Neuronal stem cell (in vitro differentiated cells): ENCODE data around the gene ITPR2.

Source experiments
- DNase-seq: peaks from one replicate; pipeline ENCODE4 v3.0.0-alpha.2; 2013; ENCODE audit warnings: low spot score
- H2AFZ ChIP-seq: one replicate; pipeline ENCODE4 v1.6.1; 2013; ENCODE audit warnings: mild to moderate bottlenecking, low read length, inconsistent platforms
- H2AK5ac ChIP-seq: 2 replicates; pipeline ENCODE4 v1.6.1; 2013; ENCODE audit warnings: low read depth, mild to moderate bottlenecking, inconsistent platforms, low read length, moderate library complexity, mixed read lengths
- H2BK120ac ChIP-seq: 2 replicates; pipeline ENCODE4 v1.6.1; 2013; ENCODE audit warnings: low read depth, mild to moderate bottlenecking, inconsistent platforms, low read length, moderate library complexity, mixed read lengths
- H2BK12ac ChIP-seq: one replicate; pipeline ENCODE4 v1.6.1; 2013; ENCODE audit warnings: low read length, inconsistent platforms
- H2BK15ac ChIP-seq: 2 replicates; pipeline ENCODE4 v1.6.1; 2013; ENCODE audit warnings: mild to moderate bottlenecking, low read length, inconsistent platforms, mixed read lengths
- H2BK5ac ChIP-seq: one replicate; pipeline ENCODE4 v1.6.1; 2013; ENCODE audit warnings: inconsistent platforms, mild to moderate bottlenecking, low read length, moderate library complexity
- H3K14ac ChIP-seq: one replicate; pipeline ENCODE4 v1.6.1; 2013; ENCODE audit warnings: low read length, inconsistent platforms
- H3K18ac ChIP-seq: 2 replicates; pipeline ENCODE4 v1.6.1; 2013; ENCODE audit warnings: low read length, inconsistent platforms
- H3K23ac ChIP-seq: 2 replicates; pipeline ENCODE4 v1.6.1; 2013; ENCODE audit warnings: low read depth, mild to moderate bottlenecking, mixed read lengths, low read length, inconsistent platforms; ENCODE audit not compliant: poor library complexity
- H3K27ac ChIP-seq: replicated peaks from 3 replicates; pipeline ENCODE4 v1.5.1; 2013; ENCODE audit warnings: low read length, inconsistent platforms
- H3K27me3 ChIP-seq, 3 experiments: 2 replicates each; pipeline ENCODE4 v1.6.1; 2013; ENCODE audit warnings: low read length in 3 of 3, mild to moderate bottlenecking in 2 of 3, inconsistent platforms in 1 of 3, low read depth in 1 of 3, mixed read lengths in 1 of 3, moderate library complexity in 1 of 3; ENCODE audit not compliant: control insufficient read depth in 3 of 3, insufficient read depth in 3 of 3
- H3K36me3 ChIP-seq, 2 donors: replicated peaks in 1 of 2; 2 replicates each; pipeline ENCODE4 v1.6.1; 2013; ENCODE audit warnings: low read length in 2 of 2; ENCODE audit not compliant: control insufficient read depth in 2 of 2, insufficient read depth in 2 of 2
- H3K4ac ChIP-seq: 2 replicates; pipeline ENCODE4 v1.6.1; 2013; ENCODE audit warnings: inconsistent platforms, mild to moderate bottlenecking, low read length, moderate library complexity
- H3K4me1 ChIP-seq, 2 donors: 1 replicate in 1 of 2; 2 replicates in 1 of 2; pipeline ENCODE4 v1.6.1; 2013; ENCODE audit warnings: low read length in 2 of 2, low read depth in 1 of 2; ENCODE audit not compliant: control insufficient read depth in 2 of 2, insufficient read depth in 1 of 2
- H3K4me2 ChIP-seq: one replicate; pipeline ENCODE4 v1.6.1; 2013; ENCODE audit warnings: mild to moderate bottlenecking, low read length, inconsistent platforms; ENCODE audit not compliant: insufficient read depth, poor library complexity, severe bottlenecking
- H3K4me3 ChIP-seq, 2 donors: 2 replicates each; pipeline ENCODE4 v1.5.1; 2013; ENCODE audit warnings: low read length in 2 of 2, mild to moderate bottlenecking in 2 of 2, inconsistent platforms in 1 of 2, moderate library complexity in 1 of 2
- H3K79me1 ChIP-seq: one replicate; pipeline ENCODE4 v1.6.1; 2013; ENCODE audit warnings: low read depth, mild to moderate bottlenecking, inconsistent platforms, low read length, moderate library complexity
- H3K9ac ChIP-seq: one replicate; pipeline ENCODE4 v1.6.1; 2013; ENCODE audit warnings: mild to moderate bottlenecking, low read depth, low read length, inconsistent platforms; ENCODE audit not compliant: poor library complexity
- H3K9me3 ChIP-seq, 2 donors: replicated peaks in 1 of 2; 2 replicates each; pipeline versions ENCODE3 to v1.6.1; 2013; ENCODE audit warnings: low read length in 2 of 2, mild to moderate bottlenecking in 2 of 2, inconsistent platforms in 1 of 2, low read depth in 1 of 2, mixed read lengths in 1 of 2, moderate library complexity in 1 of 2; ENCODE audit not compliant: control insufficient read depth in 2 of 2, insufficient read depth in 1 of 2
- H4K8ac ChIP-seq: one replicate; pipeline ENCODE4 v1.6.1; 2013; ENCODE audit warnings: low read depth, mild to moderate bottlenecking, inconsistent platforms, low read length, moderate library complexity
- H4K91ac ChIP-seq: one replicate; pipeline ENCODE4 v1.6.1; 2013; ENCODE audit warnings: low read length, low read depth, mild to moderate bottlenecking, inconsistent platforms; ENCODE audit not compliant: poor library complexity
- WGBS, 2 donors: extraction: QIAGEN DNeasy Blood & Tissue Kit; methylation state at CpG; one replicate each; pipeline ENCODE4 v1.1.7; 2013; ENCODE audit warnings: missing lambda C conversion rate in 2 of 2, mixed read lengths in 1 of 2; ENCODE audit not compliant: insufficient read length in 2 of 2, insufficient replicate concordance in 1 of 2; ENCODE audit errors: extremely low coverage in 2 of 2; 5-methylcytosine and 5-hydroxymethylcytosine counted together

ITPR2 gene

DNA sequence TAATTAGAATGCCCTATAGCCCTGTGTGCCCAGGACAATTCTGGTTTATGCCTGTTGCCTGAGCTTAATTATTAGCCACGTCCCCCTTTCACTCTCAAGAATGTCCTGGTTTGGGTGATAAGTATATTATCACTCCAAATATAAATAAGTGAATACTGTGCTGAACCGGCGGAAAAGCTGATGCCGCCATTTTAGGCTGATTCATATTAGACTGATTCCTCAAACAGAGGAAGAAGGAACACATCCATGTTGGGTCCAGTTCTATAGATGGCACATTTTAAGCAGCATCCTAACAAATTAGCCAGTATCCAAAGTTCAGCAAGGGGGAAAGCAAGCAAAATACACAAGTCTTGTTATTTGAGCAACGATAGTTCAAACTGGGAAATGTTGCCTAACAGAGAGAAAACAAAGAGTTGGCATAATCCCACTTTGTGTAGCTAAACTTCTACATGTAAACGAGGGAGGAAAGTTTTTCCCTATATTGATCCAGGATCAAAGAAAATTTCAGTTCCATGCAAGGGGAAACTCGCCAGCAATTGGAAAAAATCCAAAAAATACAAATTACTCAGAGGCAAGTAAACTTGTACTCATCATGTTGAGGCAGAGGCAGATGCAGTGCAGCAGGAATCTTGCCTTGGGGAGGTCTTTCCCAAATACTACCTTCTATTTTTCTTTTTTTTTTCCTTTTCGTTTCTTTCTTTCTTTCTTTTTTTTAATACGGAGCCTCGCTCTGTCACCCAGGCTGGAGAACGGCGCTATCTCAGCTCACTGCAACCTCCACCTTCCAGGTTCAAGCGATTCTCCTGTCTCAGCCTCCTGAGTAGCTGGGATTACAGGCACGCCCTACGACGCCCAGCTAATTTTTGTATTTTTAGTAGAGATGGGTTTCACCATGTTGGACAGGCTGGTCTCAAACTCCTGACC lies 96.2 kb downstream of the ITPR2 start:
- H3K9ac ChIP-seq, result no peak overlapping the region
- no peak overlapping the region for H2AFZ ChIP-seq
- no peaks in the 10 kb centered on the region for H3K36me3 ChIP-seq
- DNase-seq, result no peak
- no CpG with 5 or more reads among the region's 16 CpGs for WGBS, 2 donors
- H3K79me1 ChIP-seq, result no peaks in the 10 kb centered on the region
- H2BK120ac ChIP-seq, result no peak overlapping the region
- H3K23ac ChIP-seq, result no peak overlapping the region
- no peak overlapping the region for H2BK5ac ChIP-seq
- H2BK12ac ChIP-seq, result no peak overlapping the region
- H4K8ac ChIP-seq, result no peak overlapping the region
- H3K4me1 ChIP-seq, result no peaks in the 10 kb centered on the region
- H3K4me3 ChIP-seq, result no peak overlapping the region
- no peak overlapping the region for H2BK15ac ChIP-seq
- no peak overlapping the region for H4K91ac ChIP-seq
- no peak overlapping the region for H2AK5ac ChIP-seq
- no peak overlapping the region for H3K4me2 ChIP-seq
- H3K18ac ChIP-seq, result no peak overlapping the region
- no peaks in the 10 kb centered on the region for H3K27me3 ChIP-seq
- peaks cover 0 to 8% of the 10 kb centered on the region in 2 donors for H3K9me3 ChIP-seq
- no peak overlapping the region for H3K27ac ChIP-seq
- H3K14ac ChIP-seq, result no peak overlapping the region
- no peak overlapping the region for H3K4ac ChIP-seq

DNA sequence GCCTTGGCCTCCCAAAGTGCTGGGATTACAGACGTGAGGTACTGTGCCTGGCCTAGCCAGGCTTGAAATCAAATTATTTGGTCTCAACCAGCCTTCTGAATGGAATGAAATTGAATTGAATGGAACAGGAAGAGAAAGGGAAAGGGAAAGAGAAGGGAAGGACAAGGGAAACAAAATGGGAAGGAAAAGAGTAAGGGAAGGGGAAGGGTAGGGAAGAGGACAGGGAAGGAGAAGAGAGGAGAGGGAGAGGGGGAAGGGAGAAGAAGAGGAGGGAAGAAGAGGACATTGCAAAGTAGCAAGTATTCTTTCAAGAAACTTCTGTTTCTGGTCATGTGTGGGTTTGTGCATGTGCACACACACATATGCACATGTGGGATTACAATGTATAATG lies 97.8 kb downstream of the ITPR2 start:
- H3K23ac ChIP-seq, result no peak overlapping the region
- H3K9ac ChIP-seq, result no peak overlapping the region
- H3K4ac ChIP-seq, result no peak overlapping the region
- no peaks in the 10 kb centered on the region for H3K4me1 ChIP-seq
- H2BK5ac ChIP-seq, result no peak overlapping the region
- H2AFZ ChIP-seq, result no peak overlapping the region
- no peak overlapping the region for H4K8ac ChIP-seq
- no peak overlapping the region for H3K4me2 ChIP-seq
- peaks cover 0 to 8% of the 10 kb centered on the region in 2 donors for H3K9me3 ChIP-seq
- WGBS, 2 donors, result no CpG with 5 or more reads among the region's 1 CpG
- H3K27me3 ChIP-seq, result no peaks in the 10 kb centered on the region
- H4K91ac ChIP-seq, result no peak overlapping the region
- H2BK15ac ChIP-seq, result no peak overlapping the region
- no peaks in the 10 kb centered on the region for H3K79me1 ChIP-seq
- H2BK120ac ChIP-seq, result no peak overlapping the region
- no peak overlapping the region for H2AK5ac ChIP-seq
- H3K36me3 ChIP-seq, result no peaks in the 10 kb centered on the region
- no peak overlapping the region for H2BK12ac ChIP-seq
- no peak overlapping the region for H3K14ac ChIP-seq
- DNase-seq, result no peak
- H3K4me3 ChIP-seq, result no peak overlapping the region
- no peak overlapping the region for H3K18ac ChIP-seq
- no peak overlapping the region for H3K27ac ChIP-seq

DNA sequence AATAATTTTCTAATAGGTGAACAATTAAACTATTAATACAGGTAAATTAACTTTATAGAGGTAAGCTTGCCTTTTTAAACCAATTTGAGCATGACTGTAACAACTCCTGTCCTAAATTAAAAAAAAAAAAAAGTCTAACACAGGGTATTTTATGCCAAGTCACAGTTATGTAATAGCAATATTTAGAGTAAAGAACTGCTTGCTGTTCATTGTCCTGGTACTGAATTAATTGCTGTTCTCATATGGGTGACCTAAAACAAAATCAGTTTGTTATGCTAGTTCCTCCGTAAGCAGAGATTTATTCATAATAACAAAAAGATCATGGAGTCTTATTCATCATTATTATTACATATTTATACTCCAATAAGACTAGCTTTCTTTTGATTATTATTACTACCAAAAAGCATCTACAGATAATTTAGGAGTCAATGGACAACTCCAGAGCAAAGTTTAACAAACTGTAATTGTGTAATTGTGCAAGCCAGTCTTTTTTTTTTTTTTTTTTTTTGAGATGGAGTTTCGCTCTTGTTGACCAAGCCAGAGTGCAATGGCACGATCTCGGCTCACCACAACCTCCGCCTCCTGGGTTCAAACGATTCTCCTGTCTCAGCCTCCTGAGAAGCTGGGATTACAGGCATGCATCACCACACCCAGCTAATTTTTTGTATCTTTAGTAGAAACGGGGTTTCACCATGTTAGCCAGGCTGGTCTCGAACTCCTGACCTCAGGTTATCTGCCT lies 98.3 kb downstream of the ITPR2 start:
- Histone ChIP-seq H2BK5ac (no peak overlapping the region), H3K9ac (no peak overlapping the region), H3K4me2 (no peak overlapping the region), H3K18ac (no peak overlapping the region), H3K9me3 (peaks cover 0 to 8% of the 10 kb centered on the region in 2 donors), H2AFZ (no peak overlapping the region), H2BK120ac (no peak overlapping the region), H2BK12ac (no peak overlapping the region), H3K27ac (no peak overlapping the region), H3K79me1 (no peaks in the 10 kb centered on the region), H4K8ac (no peak overlapping the region), H3K4me3 (no peak overlapping the region), H4K91ac (no peak overlapping the region), H3K23ac (no peak overlapping the region), H2AK5ac (no peak overlapping the region), H3K14ac (no peak overlapping the region), H3K27me3 (no peaks in the 10 kb centered on the region), H3K4ac (no peak overlapping the region), H2BK15ac (no peak overlapping the region), H3K36me3 (no peaks in the 10 kb centered on the region), H3K4me1 (no peaks in the 10 kb centered on the region)
- WGBS, 2 donors, result no CpG with 5 or more reads among the region's 8 CpGs
- no peak for DNase-seq
